Keratinocyte (primary cell): ENCODE measurements around the gene TDRD9.

Source experiments
- CTCF ChIP-seq, 3 experiments: IDR thresholded peaks in 1 of 3; conservative IDR thresholded peaks in 1 of 3; optimal IDR thresholded peaks in 1 of 3; 2 replicates in 2 of 3; 3 replicates in 1 of 3; pipeline versions ENCODE3 to v1.5.1; 2011; ENCODE audit warnings: low read length in 3 of 3, mild to moderate bottlenecking in 3 of 3, moderate library complexity in 2 of 3, control low read depth in 1 of 3, inconsistent platforms in 1 of 3; ENCODE audit not compliant: insufficient read depth in 2 of 3; ENCODE audit errors: extremely low read depth in 1 of 3
- EZH2 ChIP-seq: IDR thresholded peaks from one replicate; pipeline ENCODE4 v1.6.1; 2012; ENCODE audit warnings: inconsistent platforms, mild to moderate bottlenecking, low read length, moderate library complexity

DNA sequence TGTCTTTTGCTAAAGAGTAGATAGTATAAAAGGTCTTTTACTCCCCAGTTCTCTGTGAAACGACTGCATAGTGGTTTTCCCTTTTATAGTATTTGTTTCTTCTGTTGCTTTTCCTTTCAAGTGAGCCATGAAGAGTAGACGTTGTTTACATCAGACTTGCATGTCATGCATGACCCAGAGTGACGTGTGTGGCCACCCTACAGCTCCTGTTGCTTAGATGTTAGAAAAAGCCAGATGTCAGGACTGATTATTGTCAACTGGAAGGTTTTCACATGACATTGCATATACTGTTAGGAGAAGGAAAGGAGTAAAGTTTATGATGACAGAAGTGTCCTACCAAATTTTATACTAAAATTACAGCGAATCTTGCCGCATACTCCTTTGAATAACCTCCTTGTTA is 15.4 kb downstream of the TDRD9 start:
- no peak for TF ChIP-seq CTCF (optimal IDR thresholded peaks at IDR 0.05 in 1 of 3, IDR thresholded peaks at IDR 0.05 in 1 of 3, conservative IDR thresholded peaks at IDR 0.05 in 1 of 3; ENCODE audit: extremely low read depth in 1 of 3, insufficient read depth in 2 of 3, low read length in 3 of 3)
- TF ChIP-seq EZH2 = no peak
